Sigmoid colon (tissue), 3 donors: ENCODE results near the gene EFHB.
"Not testable (repeated sequence)": the region's sequence is repeated elsewhere in the genome, so short reads cannot be mapped to it uniquely, and the experiment has no call there.

Experiments
- POLR2A ChIP-seq, 2 donors: fragments of 450-650 bp; IDR thresholded peaks; one replicate each; pipeline ENCODE4 v1.6.1; 2016; ENCODE audit warnings: antibody characterized with exemption in 2 of 2, mild to moderate bottlenecking in 2 of 2, moderate library complexity in 2 of 2
- TF ChIP-seq, protein P1 (sequence below), 4 experiments: fragments of 450-650 bp in 3 of 4; fragments of 200-600 bp in 1 of 4; IDR thresholded peaks; one replicate each; pipeline ENCODE4 v1.5.1; 2016 to 2019; ENCODE audit warnings: antibody characterized with exemption in 4 of 4, mild to moderate bottlenecking in 3 of 4, moderate library complexity in 2 of 4

DNA sequence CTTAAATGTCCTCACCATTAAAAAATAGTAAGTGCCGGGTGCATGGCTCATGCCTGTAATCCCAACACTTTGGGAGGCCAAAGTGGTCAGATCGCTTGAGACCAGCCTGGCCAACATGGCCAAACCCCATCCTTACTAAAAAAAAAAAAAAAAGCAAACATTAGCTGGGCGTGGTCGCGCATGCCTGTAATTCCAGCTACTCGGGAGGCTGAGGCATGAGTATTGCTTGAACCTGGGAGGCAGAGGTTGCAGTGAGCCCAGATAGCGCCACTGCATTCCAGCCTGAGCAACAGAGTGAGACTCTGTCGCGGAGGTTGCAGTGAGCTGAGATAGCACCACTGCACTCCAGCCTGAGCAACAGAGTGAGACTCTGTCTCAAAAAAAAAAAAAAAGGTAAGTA lies 23.3 kb upstream of the EFHB start:
- TF ChIP-seq, protein P1, sequence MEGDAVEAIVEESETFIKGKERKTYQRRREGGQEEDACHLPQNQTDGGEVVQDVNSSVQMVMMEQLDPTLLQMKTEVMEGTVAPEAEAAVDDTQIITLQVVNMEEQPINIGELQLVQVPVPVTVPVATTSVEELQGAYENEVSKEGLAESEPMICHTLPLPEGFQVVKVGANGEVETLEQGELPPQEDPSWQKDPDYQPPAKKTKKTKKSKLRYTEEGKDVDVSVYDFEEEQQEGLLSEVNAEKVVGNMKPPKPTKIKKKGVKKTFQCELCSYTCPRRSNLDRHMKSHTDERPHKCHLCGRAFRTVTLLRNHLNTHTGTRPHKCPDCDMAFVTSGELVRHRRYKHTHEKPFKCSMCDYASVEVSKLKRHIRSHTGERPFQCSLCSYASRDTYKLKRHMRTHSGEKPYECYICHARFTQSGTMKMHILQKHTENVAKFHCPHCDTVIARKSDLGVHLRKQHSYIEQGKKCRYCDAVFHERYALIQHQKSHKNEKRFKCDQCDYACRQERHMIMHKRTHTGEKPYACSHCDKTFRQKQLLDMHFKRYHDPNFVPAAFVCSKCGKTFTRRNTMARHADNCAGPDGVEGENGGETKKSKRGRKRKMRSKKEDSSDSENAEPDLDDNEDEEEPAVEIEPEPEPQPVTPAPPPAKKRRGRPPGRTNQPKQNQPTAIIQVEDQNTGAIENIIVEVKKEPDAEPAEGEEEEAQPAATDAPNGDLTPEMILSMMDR (IDR thresholded peaks at IDR 0.05): not testable (repeated sequence)
- not testable (repeated sequence) for TF ChIP-seq POLR2A (IDR thresholded peaks at IDR 0.05)
